Renal cortical epithelial cell (primary cell): ENCODE data around the gene FGF4. TPM values are rescaled to one million over a fixed set of nuclear protein-coding genes. Genes with fewer than 3 reads are reported as not detected.

Experiments used
- DNase-seq: peaks from one replicate; pipeline ENCODE4 v3.0.0-alpha.2; 2011; ENCODE audit warnings: low read depth
- total RNA-seq: library from RNA; depleted of rRNA; stranded (reverse); fragments of >200 nt; gene quantifications from 2 replicates; pipeline ENCODE4 v1.2.3, GENCODE V29; 2014

Gene FGF4
- total RNA-seq, 1 donor from 2014 or later = not detected

GRCh38 chr11:69807106-69807815, 32.1 kb upstream of the FGF4 start:
- no peak for DNase-seq

- no peak for DNase-seq
These were observed 29.8 kb upstream of the FGF4 start for GRCh38 chr11:69804769-69805508.

GRCh38 chr11:69803604-69804218, 28.6 kb upstream of the FGF4 start:
- DNase-seq = no peak

- DNase-seq = no peak
These were observed 27.9 kb upstream of the FGF4 start for GRCh38 chr11:69803022-69803421.

- DNase-seq = no peak
These were observed 27.4 kb upstream of the FGF4 start for GRCh38 chr11:69802590-69802989.

- DNase-seq = peak; percentile 7
These were observed 26.6 kb upstream of the FGF4 start for GRCh38 chr11:69801513-69802335.

- DNase-seq = no peak
These were observed 25.1 kb upstream of the FGF4 start for GRCh38 chr11:69800278-69800677.

- DNase-seq = peak; percentile 4
These were observed 24.4 kb upstream of the FGF4 start for GRCh38 chr11:69799582-69799981.

GRCh38 chr11:69799097-69799496, 24.0 kb upstream of the FGF4 start:
- DNase-seq = no peak

- no peak for DNase-seq
These were observed 22.8 kb upstream of the FGF4 start for GRCh38 chr11:69797737-69798528.

GRCh38 chr11:69797156-69797555, 22.0 kb upstream of the FGF4 start:
- DNase-seq = no peak

- DNase-seq = no peak
These were observed 20.9 kb upstream of the FGF4 start for GRCh38 chr11:69796063-69796462.

- DNase-seq = peak; percentile 74
These were observed 16.4 kb upstream of the FGF4 start for GRCh38 chr11:69791276-69792180.

GRCh38 chr11:69788956-69789355, 13.8 kb upstream of the FGF4 start:
- no peak for DNase-seq

- DNase-seq = no peak
These were observed 12.8 kb upstream of the FGF4 start for GRCh38 chr11:69787906-69788305.

GRCh38 chr11:69787457-69787856, 12.3 kb upstream of the FGF4 start:
- DNase-seq = no peak

GRCh38 chr11:69781241-69781640, 6.1 kb upstream of the FGF4 start:
- DNase-seq = no peak

GRCh38 chr11:69778373-69778772, 3.2 kb upstream of the FGF4 start:
- DNase-seq = no peak

GRCh38 chr11:69774354-69775162, 583 bp downstream of the FGF4 start:
- no peak for DNase-seq
